Gastrocnemius medialis (tissue), 4 donors: Measurements from ENCODE around the gene NPB.

ENCODE experiments used
- POLR2A ChIP-seq, 2 donors: fragments of 450-650 bp; IDR thresholded peaks; one replicate each; pipeline ENCODE4 v1.6.1; 2017; ENCODE audit warnings: antibody characterized with exemption in 2 of 2, mild to moderate bottlenecking in 2 of 2, moderate library complexity in 2 of 2
- TF ChIP-seq, protein P1 (sequence below), 5 experiments: fragments of 450-650 bp in 3 of 5; fragments of 200-600 bp in 2 of 5; sonication (generic) in 2 of 5; IDR thresholded peaks in 4 of 5; conservative IDR thresholded peaks in 1 of 5; 1 replicate in 4 of 5; 2 replicates in 1 of 5; pipeline ENCODE4 v1.5.1; 2016 to 2019; ENCODE audit warnings: antibody characterized with exemption in 5 of 5, mild to moderate bottlenecking in 3 of 5, moderate library complexity in 3 of 5

DNA sequence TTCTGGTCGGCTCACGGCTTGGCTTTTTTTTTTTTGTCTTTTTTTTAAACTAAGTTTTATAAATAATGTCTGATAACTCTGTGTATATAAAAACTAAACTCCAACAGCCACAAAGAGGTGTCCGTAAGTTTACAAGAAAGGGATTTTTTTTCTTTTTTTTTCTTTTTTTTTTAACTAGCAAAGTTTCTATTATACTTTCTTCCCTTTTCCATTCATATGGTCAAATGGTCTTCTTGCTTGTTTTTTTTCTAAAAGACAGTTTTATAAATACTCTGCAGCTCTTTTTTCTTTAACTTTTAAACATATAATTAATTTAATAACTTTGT is 19.5 kb downstream of the NPB start:
- TF ChIP-seq, protein P1, sequence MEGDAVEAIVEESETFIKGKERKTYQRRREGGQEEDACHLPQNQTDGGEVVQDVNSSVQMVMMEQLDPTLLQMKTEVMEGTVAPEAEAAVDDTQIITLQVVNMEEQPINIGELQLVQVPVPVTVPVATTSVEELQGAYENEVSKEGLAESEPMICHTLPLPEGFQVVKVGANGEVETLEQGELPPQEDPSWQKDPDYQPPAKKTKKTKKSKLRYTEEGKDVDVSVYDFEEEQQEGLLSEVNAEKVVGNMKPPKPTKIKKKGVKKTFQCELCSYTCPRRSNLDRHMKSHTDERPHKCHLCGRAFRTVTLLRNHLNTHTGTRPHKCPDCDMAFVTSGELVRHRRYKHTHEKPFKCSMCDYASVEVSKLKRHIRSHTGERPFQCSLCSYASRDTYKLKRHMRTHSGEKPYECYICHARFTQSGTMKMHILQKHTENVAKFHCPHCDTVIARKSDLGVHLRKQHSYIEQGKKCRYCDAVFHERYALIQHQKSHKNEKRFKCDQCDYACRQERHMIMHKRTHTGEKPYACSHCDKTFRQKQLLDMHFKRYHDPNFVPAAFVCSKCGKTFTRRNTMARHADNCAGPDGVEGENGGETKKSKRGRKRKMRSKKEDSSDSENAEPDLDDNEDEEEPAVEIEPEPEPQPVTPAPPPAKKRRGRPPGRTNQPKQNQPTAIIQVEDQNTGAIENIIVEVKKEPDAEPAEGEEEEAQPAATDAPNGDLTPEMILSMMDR (IDR thresholded peaks at IDR 0.05 in 4 of 5, conservative IDR thresholded peaks at IDR 0.05 in 1 of 5): no peak
- no peak for TF ChIP-seq POLR2A (IDR thresholded peaks at IDR 0.05)
